ENCODE data around the gene HERC4.

DNA sequence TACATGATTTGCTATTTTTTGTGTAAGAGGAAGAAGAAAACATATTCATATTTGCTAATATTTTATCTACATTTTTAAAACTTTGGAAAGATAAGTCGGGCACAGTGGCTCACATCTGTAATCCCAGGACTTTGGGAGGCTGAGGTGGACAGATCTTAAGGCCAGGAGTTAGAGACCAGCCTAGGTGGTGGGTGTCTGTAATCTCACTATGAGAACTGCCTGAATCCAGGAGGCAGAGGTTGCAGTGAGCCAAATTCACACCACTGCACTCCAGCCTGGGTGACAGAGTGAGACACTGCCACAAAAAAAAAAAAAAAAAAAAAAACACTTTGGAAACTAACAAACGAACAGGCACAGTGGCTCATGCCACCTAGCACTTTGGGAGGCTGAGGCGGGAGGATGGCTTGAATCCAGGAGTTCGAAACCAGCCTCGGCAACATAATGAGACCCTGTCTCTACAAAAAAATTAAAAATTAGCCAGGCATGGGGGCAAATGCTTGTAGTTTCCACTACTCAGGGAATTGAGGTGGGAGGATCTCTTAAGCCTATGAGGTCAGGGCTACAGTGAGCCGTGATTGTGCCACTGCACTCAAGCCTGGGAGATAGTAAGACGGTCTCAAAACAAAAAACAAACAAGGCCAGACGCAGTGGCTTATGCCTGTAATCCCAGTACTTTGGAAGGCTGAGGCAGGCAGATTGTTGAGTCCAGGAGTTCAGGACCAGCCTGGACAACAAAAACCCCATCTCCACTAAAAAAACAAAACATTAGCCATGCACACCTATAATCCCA, 25.6 kb downstream of the HERC4 start:
- TF ChIP-seq CTCF (IDR thresholded peaks at IDR 0.05; ENCODE audit: insufficient read depth, low read depth, low read length): no peak
- TF ChIP-seq EZH2 (IDR thresholded peaks at IDR 0.05; ENCODE audit: insufficient read depth, low read length): no peak

Measured in astrocyte (in vitro differentiated cells and primary cell).